ENCODE data around the gene SSUH2. TPM values are rescaled to one million over a fixed set of nuclear protein-coding genes. Genes with fewer than 3 reads are reported as not detected.

The SSUH2 gene
- total and polyA plus RNA-seq, 2 of the 13 experiments (the other 11 are each of a cell fraction or from before 2014, with no cell fraction given), result 38.1 to 136 TPM

DNA sequence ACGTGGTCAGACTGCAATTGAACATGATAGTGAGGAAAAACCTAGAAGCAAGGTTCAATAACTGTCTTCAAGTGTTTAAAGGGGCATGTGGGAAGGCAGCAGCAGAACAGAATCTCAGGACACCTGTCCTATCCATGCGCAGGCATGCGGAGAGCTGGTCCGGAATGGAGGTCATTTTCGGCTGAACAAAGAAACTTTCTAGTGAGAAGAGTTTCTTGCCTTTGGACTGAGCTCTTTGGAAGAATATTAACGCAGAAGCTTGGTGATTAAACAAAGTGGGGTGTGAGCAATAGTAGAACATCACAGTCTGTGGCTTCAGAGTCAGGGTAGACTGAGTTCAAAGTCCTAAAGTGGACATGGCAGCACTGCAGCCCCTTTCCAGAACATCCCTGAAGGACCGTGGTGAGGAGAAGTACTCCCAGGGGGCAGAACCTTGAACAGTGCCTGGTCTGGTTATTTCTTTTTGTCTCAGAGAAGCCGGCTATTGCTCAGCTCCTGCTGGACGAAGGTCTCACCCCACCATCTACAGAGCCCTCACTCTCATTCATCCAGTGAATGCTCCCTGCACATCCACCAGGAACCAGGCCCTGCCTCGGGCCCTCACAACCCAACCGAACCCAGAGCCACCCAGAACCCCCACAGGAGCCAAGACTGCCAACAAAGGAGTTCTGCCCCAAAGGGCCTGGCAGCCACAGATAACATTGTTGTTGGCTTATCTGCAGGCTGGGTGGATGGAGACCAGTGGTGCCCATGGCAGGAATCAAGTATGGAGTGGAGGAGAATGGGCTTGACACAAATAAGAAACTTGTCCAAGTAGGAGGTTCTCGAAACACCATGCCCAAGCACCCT, 2.8 kb upstream of the SSUH2 start (continued):
- TF ChIP-seq, protein P1, sequence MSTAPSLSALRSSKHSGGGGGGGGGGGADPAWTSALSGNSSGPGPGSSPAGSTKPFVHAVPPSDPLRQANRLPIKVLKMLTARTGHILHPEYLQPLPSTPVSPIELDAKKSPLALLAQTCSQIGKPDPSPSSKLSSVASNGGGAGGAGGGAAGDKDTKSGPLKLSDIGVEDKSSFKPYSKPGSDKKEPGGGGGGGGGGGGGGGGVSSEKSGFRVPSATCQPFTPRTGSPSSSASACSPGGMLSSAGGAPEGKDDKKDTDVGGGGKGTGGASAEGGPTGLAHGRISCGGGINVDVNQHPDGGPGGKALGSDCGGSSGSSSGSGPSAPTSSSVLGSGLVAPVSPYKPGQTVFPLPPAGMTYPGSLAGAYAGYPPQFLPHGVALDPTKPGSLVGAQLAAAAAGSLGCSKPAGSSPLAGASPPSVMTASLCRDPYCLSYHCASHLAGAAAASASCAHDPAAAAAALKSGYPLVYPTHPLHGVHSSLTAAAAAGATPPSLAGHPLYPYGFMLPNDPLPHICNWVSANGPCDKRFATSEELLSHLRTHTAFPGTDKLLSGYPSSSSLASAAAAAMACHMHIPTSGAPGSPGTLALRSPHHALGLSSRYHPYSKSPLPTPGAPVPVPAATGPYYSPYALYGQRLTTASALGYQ (CRISPR knock-in tag; IDR thresholded peaks at IDR 0.05), result peak; percentile 48; the same call in 1 of the 2 replicates
- TF ChIP-seq ZNF460 (CRISPR knock-in tag; IDR thresholded peaks at IDR 0.05; ENCODE audit: borderline replicate concordance), result no peak
- 0 out of 2 replicates have a peak, but pooled peaks have one; percentile 30 for TF ChIP-seq ZNF230 (CRISPR knock-in tag; IDR thresholded peaks at IDR 0.05)
- peak; percentile 65; the same call in 1 of the 2 replicates for TF ChIP-seq ZNF556 (CRISPR knock-in tag; IDR thresholded peaks at IDR 0.05; ENCODE audit: borderline replicate concordance)
- peak; percentile 83 for TF ChIP-seq ZNF557 (CRISPR knock-in tag; IDR thresholded peaks at IDR 0.05)
- 0 out of 2 replicates have a peak, but pooled peaks have one; percentile 77 for TF ChIP-seq SNAI1 (CRISPR knock-in tag; IDR thresholded peaks at IDR 0.05; ENCODE audit: borderline replicate concordance)
- TF ChIP-seq POLR2A (IDR thresholded peaks at IDR 0.05; ENCODE audit: insufficient read depth in 1 of 2, low read depth in 2 of 2, low read length in 2 of 2), result peak in 1 of 2 experiments; percentile 38; a peak in 1 of 4 replicates
- TF ChIP-seq ZBTB43 (CRISPR knock-in tag; conservative IDR thresholded peaks at IDR 0.05), result 0 out of 2 replicates have a peak, but pooled peaks have one; percentile 53
- TF ChIP-seq, protein P2, sequence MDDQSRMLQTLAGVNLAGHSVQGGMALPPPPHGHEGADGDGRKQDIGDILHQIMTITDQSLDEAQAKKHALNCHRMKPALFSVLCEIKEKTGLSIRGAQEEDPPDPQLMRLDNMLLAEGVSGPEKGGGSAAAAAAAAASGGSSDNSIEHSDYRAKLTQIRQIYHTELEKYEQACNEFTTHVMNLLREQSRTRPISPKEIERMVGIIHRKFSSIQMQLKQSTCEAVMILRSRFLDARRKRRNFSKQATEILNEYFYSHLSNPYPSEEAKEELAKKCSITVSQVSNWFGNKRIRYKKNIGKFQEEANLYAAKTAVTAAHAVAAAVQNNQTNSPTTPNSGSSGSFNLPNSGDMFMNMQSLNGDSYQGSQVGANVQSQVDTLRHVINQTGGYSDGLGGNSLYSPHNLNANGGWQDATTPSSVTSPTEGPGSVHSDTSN (CRISPR knock-in tag; IDR thresholded peaks at IDR 0.05; ENCODE audit: borderline replicate concordance), result no peak
- no peak for TF ChIP-seq ZNF331 (CRISPR knock-in tag; IDR thresholded peaks at IDR 0.05)
- peak; percentile 50 for TF ChIP-seq SAP130 (CRISPR knock-in tag; IDR thresholded peaks at IDR 0.05; ENCODE audit: low read depth)
- TF ChIP-seq MYC (CRISPR knock-in tag; IDR thresholded peaks at IDR 0.05; ENCODE audit: borderline replicate concordance), result peak; percentile 43; the same call in 1 of the 2 replicates
- TF ChIP-seq ZEB1 (IDR thresholded peaks at IDR 0.05; ENCODE audit: insufficient replicate concordance, low read depth), result peak; percentile 67
- TF ChIP-seq ZNF335 (CRISPR knock-in tag; IDR thresholded peaks at IDR 0.05), result 0 out of 2 replicates have a peak, but pooled peaks have one; percentile 34
- TF ChIP-seq, protein P3, sequence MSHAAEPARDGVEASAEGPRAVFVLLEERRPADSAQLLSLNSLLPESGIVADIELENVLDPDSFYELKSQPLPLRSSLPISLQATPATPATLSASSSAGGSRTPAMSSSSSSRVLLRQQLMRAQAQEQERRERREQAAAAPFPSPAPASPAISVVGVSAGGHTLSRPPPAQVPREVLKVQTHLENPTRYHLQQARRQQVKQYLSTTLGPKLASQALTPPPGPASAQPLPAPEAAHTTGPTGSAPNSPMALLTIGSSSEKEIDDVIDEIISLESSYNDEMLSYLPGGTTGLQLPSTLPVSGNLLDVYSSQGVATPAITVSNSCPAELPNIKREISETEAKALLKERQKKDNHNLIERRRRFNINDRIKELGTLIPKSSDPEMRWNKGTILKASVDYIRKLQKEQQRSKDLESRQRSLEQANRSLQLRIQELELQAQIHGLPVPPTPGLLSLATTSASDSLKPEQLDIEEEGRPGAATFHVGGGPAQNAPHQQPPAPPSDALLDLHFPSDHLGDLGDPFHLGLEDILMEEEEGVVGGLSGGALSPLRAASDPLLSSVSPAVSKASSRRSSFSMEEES (CRISPR knock-in tag; IDR thresholded peaks at IDR 0.05), result peak; percentile 41; the same call in 1 of the 2 replicates
- TF ChIP-seq ZNF614 (CRISPR knock-in tag; IDR thresholded peaks at IDR 0.05; ENCODE audit: borderline replicate concordance), result 0 out of 2 replicates have a peak, but pooled peaks have one; percentile 41
- 0 out of 2 replicates have a peak, but pooled peaks have one; percentile 50 for TF ChIP-seq ZNF709 (CRISPR knock-in tag; IDR thresholded peaks at IDR 0.05)
- no peak for TF ChIP-seq ZZZ3 (CRISPR knock-in tag; IDR thresholded peaks at IDR 0.05; ENCODE audit: borderline replicate concordance)
- no peak for TF ChIP-seq ZNF780A (CRISPR knock-in tag; IDR thresholded peaks at IDR 0.05)
- peak; percentile 22; the same call in 1 of the 2 replicates for TF ChIP-seq THAP11 (CRISPR knock-in tag; IDR thresholded peaks at IDR 0.05)
- TF ChIP-seq CBX1 (IDR thresholded peaks at IDR 0.05; ENCODE audit: low read depth), result peak; percentile 22
- 0 out of 2 replicates have a peak, but pooled peaks have one; percentile 42 for TF ChIP-seq HNRNPL (IDR thresholded peaks at IDR 0.05; ENCODE audit: low read depth, low read length)
- TF ChIP-seq ISL2 (CRISPR knock-in tag; IDR thresholded peaks at IDR 0.05), result peak; percentile 72
- TF ChIP-seq TEAD3 (CRISPR knock-in tag; optimal IDR thresholded peaks at IDR 0.05; ENCODE audit: borderline replicate concordance), result peak; percentile 80
- 0 out of 2 replicates have a peak, but pooled peaks have one; percentile 38 for TF ChIP-seq ZNF563 (CRISPR knock-in tag; IDR thresholded peaks at IDR 0.05)

Data from HepG2 (cell line).